Measurements from ENCODE around the gene RAPH1. TPM values are rescaled to one million over a fixed set of nuclear protein-coding genes. Genes with fewer than 3 reads are reported as not detected.

The RAPH1 gene
- total and polyA plus RNA-seq, 2 experiments from 2014 or later = 5.0 to 36.2 TPM

GRCh38 chr2:203440671-203441070 lies 94.4 kb downstream of the RAPH1 start (continued):
- TF ChIP-seq ETS1 (IDR thresholded peaks at IDR 0.05) = no peak
- TF ChIP-seq CTCF (conservative IDR thresholded peaks at IDR 0.05; ENCODE audit: low read depth in 2 of 2) = no peak
- no peak for TF ChIP-seq ZNF114 (CRISPR knock-in tag; IDR thresholded peaks at IDR 0.05)

- no peak for ATAC-seq
- Histone ChIP-seq H4K20me1 (replicated peaks; ENCODE audit: insufficient read depth) (no peaks in the 10 kb centered on the region; the same call in 1 of the 2 replicates), H3K36me3 (ENCODE audit: insufficient read depth) (peaks cover 4% of the 10 kb centered on the region; the same call in 1 of the 2 replicates)
- TF ChIP-seq ZNF114 (CRISPR knock-in tag; IDR thresholded peaks at IDR 0.05) = no peak
- no peak for TF ChIP-seq EZH2phosphoT487 (IDR thresholded peaks at IDR 0.05; ENCODE audit: unreplicated experiment)
- no peak for TF ChIP-seq POLR2AphosphoS5 (IDR thresholded peaks at IDR 0.05; ENCODE audit: low read depth)
- no peak for TF ChIP-seq ZNF331 (CRISPR knock-in tag; IDR thresholded peaks at IDR 0.05; ENCODE audit: low read depth)
- TF ChIP-seq NANOG (IDR thresholded peaks at IDR 0.05; ENCODE audit: borderline replicate concordance) = no peak
- no peak for TF ChIP-seq ZNF462 (CRISPR knock-in tag; IDR thresholded peaks at IDR 0.05)
- TF ChIP-seq EZH2 (IDR thresholded peaks at IDR 0.05; ENCODE audit: low read depth, unreplicated experiment) = no peak
- no peak for TF ChIP-seq CTCF (conservative IDR thresholded peaks at IDR 0.05; ENCODE audit: low read depth in 2 of 2)
- TF ChIP-seq JUNB (IDR thresholded peaks at IDR 0.05; ENCODE audit: unreplicated experiment) = no peak
- TF ChIP-seq ETS1 (IDR thresholded peaks at IDR 0.05) = no peak
Measured at GRCh38 chr2:203438528-203438927, 96.6 kb downstream of the RAPH1 start.

More at GRCh38 chr2:203438528-203438927, 96.6 kb downstream of the RAPH1 start:
- no peaks in the 10 kb centered on the region for H3K4me1 ChIP-seq (ENCODE audit: insufficient read depth)
- peaks cover 16% of the 10 kb centered on the region for H3K36me3 Mint-ChIP-seq (ENCODE audit: low read depth)
- peaks cover 5% of the 10 kb centered on the region for H3K27me3 Mint-ChIP-seq (ENCODE audit: insufficient read depth, low read depth, poor library complexity)
- H3K79me2 ChIP-seq (replicated peaks; ENCODE audit: insufficient read depth) = no peaks in the 10 kb centered on the region
- no peaks in the 10 kb centered on the region for H3F3A ChIP-seq (replicated peaks; ENCODE audit: low read depth)
- no peaks in the 10 kb centered on the region; the same call in 2 of the 3 replicates for H3K9me3 Mint-ChIP-seq
- no peak overlapping the region for H3K4me3 ChIP-seq
- no peak overlapping the region for H3K27ac Mint-ChIP-seq
- no peaks in the 10 kb centered on the region for H3K9me2 ChIP-seq (ENCODE audit: insufficient read depth)
- no peaks in the 10 kb centered on the region for H3K27me3 ChIP-seq (ENCODE audit: insufficient read depth)
- no peak for DNase-seq (ENCODE audit: low spot score)
- H3K4me1 Mint-ChIP-seq = peaks cover 14% of the 10 kb centered on the region
- no peak overlapping the region for H3K27ac ChIP-seq (ENCODE audit: low read depth)
- no peak overlapping the region for H2AFZ ChIP-seq
- H3K4me2 ChIP-seq = no peak overlapping the region
- H3K4me3 Mint-ChIP-seq = no peak overlapping the region

Data from GM23338 (cell line).